ENCODE data around the gene SYT10.
"Not testable (repeated sequence)": the region's sequence is repeated elsewhere in the genome, so short reads cannot be mapped to it uniquely, and the experiment has no call there.

SYT10 gene

GRCh38 chr12:33432992-33433391, 6.6 kb downstream of the SYT10 start:
- H3K4me1 ChIP-seq, result no peaks in the 10 kb centered on the region
- no peaks in the 10 kb centered on the region for H3K79me2 ChIP-seq
- no peaks in the 10 kb centered on the region for H3K36me3 ChIP-seq (ENCODE audit: control insufficient read depth, insufficient read depth, low read length)
- H2AFZ ChIP-seq, result no peak overlapping the region
- no peak overlapping the region for H3K4me2 ChIP-seq (ENCODE audit: low read length)
- H3K9ac ChIP-seq, result no peak overlapping the region
- TF ChIP-seq CTCF (IDR thresholded peaks at IDR 0.05), result no peak
- no peaks in the 10 kb centered on the region for H3K9me3 ChIP-seq (ENCODE audit: control insufficient read depth, low read length)
- no peak overlapping the region for H3K27ac ChIP-seq
- H3K4me3 ChIP-seq (ENCODE audit: low read depth, low read length), result no peak overlapping the region
- no peaks in the 10 kb centered on the region for H3K27me3 ChIP-seq (ENCODE audit: control insufficient read depth, insufficient read depth, low read length)

GRCh38 chr12:33431648-33432047, 8.0 kb downstream of the SYT10 start:
- Histone ChIP-seq H3K4me2 (ENCODE audit: low read length) (no peak overlapping the region), H3K9me3 (ENCODE audit: control insufficient read depth, low read length) (no peaks in the 10 kb centered on the region), H3K4me3 (ENCODE audit: low read depth, low read length) (no peak overlapping the region), H3K36me3 (ENCODE audit: control insufficient read depth, insufficient read depth, low read length) (no peaks in the 10 kb centered on the region), H3K79me2 (no peaks in the 10 kb centered on the region), H3K4me1 (no peaks in the 10 kb centered on the region), H2AFZ (no peak overlapping the region), H3K27ac (no peak overlapping the region), H3K27me3 (ENCODE audit: control insufficient read depth, insufficient read depth, low read length) (no peaks in the 10 kb centered on the region), H3K9ac (no peak overlapping the region)
- no peak for TF ChIP-seq CTCF (IDR thresholded peaks at IDR 0.05)

GRCh38 chr12:33429468-33429867, 10.2 kb downstream of the SYT10 start:
- no peaks in the 10 kb centered on the region for H3K4me1 ChIP-seq
- H3K4me3 ChIP-seq (ENCODE audit: low read depth, low read length), result no peak overlapping the region
- no peak overlapping the region for H3K9ac ChIP-seq
- no peak overlapping the region for H2AFZ ChIP-seq
- no peaks in the 10 kb centered on the region for H3K27me3 ChIP-seq (ENCODE audit: control insufficient read depth, insufficient read depth, low read length)
- no peak overlapping the region for H3K4me2 ChIP-seq (ENCODE audit: low read length)
- no peaks in the 10 kb centered on the region for H3K36me3 ChIP-seq (ENCODE audit: control insufficient read depth, insufficient read depth, low read length)
- no peak overlapping the region for H3K27ac ChIP-seq
- no peak for TF ChIP-seq CTCF (IDR thresholded peaks at IDR 0.05)
- no peaks in the 10 kb centered on the region for H3K79me2 ChIP-seq
- H3K9me3 ChIP-seq (ENCODE audit: control insufficient read depth, low read length), result no peaks in the 10 kb centered on the region

GRCh38 chr12:33427071-33427470, 12.5 kb downstream of the SYT10 start:
- H3K9ac ChIP-seq, result no peak overlapping the region
- no peak overlapping the region for H2AFZ ChIP-seq
- no peaks in the 10 kb centered on the region for H3K4me1 ChIP-seq
- H3K4me2 ChIP-seq (ENCODE audit: low read length), result no peak overlapping the region
- no peaks in the 10 kb centered on the region for H3K36me3 ChIP-seq (ENCODE audit: control insufficient read depth, insufficient read depth, low read length)
- H3K79me2 ChIP-seq, result no peaks in the 10 kb centered on the region
- H3K4me3 ChIP-seq (ENCODE audit: low read depth, low read length), result no peak overlapping the region
- H3K27me3 ChIP-seq (ENCODE audit: control insufficient read depth, insufficient read depth, low read length), result no peaks in the 10 kb centered on the region
- H3K9me3 ChIP-seq (ENCODE audit: control insufficient read depth, low read length), result no peaks in the 10 kb centered on the region
- no peak overlapping the region for H3K27ac ChIP-seq
- TF ChIP-seq CTCF (IDR thresholded peaks at IDR 0.05), result no peak

GRCh38 chr12:33423706-33424105, 15.9 kb downstream of the SYT10 start:
- H3K4me2 ChIP-seq (ENCODE audit: low read length), result no peak overlapping the region
- no peak overlapping the region for H3K9ac ChIP-seq
- no peak for TF ChIP-seq CTCF (IDR thresholded peaks at IDR 0.05)
- no peaks in the 10 kb centered on the region for H3K4me1 ChIP-seq
- no peak overlapping the region for H2AFZ ChIP-seq
- H3K4me3 ChIP-seq (ENCODE audit: low read depth, low read length), result no peak overlapping the region
- H3K27ac ChIP-seq, result no peak overlapping the region
- H3K36me3 ChIP-seq (ENCODE audit: control insufficient read depth, insufficient read depth, low read length), result no peaks in the 10 kb centered on the region
- H3K79me2 ChIP-seq, result no peaks in the 10 kb centered on the region
- H3K9me3 ChIP-seq (ENCODE audit: control insufficient read depth, low read length), result no peaks in the 10 kb centered on the region
- no peaks in the 10 kb centered on the region for H3K27me3 ChIP-seq (ENCODE audit: control insufficient read depth, insufficient read depth, low read length)

- not testable (repeated sequence) for H3K36me3 ChIP-seq (ENCODE audit: control insufficient read depth, insufficient read depth, low read length)
These were observed 27.2 kb downstream of the SYT10 start for GRCh38 chr12:33412410-33412809.

More at GRCh38 chr12:33412410-33412809, 27.2 kb downstream of the SYT10 start:
- H2AFZ ChIP-seq; H3K79me2 ChIP-seq; H3K27ac ChIP-seq; H3K9me3 ChIP-seq (ENCODE audit: control insufficient read depth, low read length); H3K4me3 ChIP-seq (ENCODE audit: low read depth, low read length); H3K4me2 ChIP-seq (ENCODE audit: low read length); H3K9ac ChIP-seq; H3K4me1 ChIP-seq; H3K27me3 ChIP-seq (ENCODE audit: control insufficient read depth, insufficient read depth, low read length): not testable (repeated sequence)

All from parathyroid adenoma (tissue), 2 donors.